Stimulated activated CD8-positive, alpha-beta memory T cell treated with anti-CD3 and anti-CD28 coated beads, Interleukin-12 subunit alpha, Interleukin-12 subunit beta, amount 100 ng/mL, for 24 hours (primary cell): ENCODE measurements around the gene LYZ.

Experiments
- DNase-seq: peaks from one replicate; pipeline ENCODE4 v3.0.0-alpha.2; 2020; ENCODE audit errors: extremely low read depth

The LYZ gene

DNA sequence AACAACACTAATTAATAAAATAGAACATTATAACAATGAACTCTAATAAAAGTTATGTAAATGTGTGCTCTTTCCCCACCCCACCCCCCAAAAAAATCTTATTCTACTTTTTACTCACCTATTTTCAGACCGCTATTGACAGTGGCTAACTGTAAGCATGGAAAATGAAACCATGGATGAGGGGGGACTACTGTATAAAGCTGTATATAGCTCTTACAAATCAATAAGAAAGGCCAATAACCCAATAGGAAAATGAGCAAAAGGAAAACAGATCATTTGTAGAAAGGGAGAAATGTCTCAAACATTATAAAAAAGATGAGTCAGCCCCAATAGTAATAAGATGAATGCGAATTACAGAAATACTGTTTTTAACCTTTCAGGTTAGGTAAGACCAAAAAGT lies 38.7 kb downstream of the LYZ start:
- no peak for DNase-seq

DNA sequence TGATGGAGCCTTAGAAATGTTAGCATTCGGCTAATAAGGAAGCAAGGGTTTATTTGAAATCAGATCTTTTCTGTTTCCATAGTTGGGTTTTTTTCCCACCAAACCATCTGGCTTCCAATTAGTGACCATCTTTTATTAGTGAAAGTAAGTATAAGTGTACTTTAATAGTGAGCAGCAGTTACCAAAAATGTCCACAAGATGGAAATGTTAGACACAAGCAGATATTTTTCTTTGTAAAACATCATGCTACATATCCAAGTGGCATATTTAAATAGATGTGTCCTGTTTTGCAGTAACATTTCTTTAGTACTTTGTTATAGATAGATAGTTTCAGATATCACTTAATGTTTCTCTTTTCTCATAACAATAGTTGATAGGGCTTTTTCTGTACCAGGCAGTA lies 40.2 kb downstream of the LYZ start:
- DNase-seq = no peak

- no peak for DNase-seq
Observed at GRCh38 chr12:69389831-69390230, 41.6 kb downstream of the LYZ start.

DNA sequence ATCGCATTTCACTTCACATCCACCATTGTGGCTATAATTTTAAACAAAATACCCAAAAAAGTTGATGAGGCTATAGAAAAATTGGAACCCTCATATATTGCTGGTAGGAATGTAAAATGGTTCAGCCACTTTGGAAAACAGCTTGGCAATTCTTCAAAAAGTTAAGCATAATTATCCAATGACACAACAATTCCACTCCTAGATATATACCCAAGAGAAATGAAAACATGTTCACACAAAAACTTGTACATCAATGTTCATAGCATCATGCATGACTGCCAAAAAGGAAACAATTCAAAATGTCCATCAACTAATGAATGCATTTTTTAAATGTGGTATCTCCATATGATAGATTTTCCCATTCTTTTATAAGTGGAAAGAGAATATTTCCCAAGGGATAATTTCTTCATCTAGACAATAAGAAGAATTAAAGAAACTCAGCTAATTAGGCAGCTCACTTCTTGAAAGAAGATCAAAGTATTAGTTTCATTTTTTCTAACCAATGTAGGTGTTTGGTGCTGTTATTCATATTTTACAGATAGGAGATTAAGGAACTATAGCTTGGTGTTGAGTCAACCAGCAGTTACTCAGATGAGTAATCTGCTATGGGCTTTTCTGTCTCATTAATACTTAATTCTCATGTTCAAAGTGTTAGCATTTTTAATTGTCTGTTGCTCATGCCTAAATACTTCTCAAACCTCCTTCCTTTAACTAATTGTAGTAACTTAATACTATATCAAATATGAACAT lies 44.2 kb downstream of the LYZ start:
- no peak for DNase-seq

DNA sequence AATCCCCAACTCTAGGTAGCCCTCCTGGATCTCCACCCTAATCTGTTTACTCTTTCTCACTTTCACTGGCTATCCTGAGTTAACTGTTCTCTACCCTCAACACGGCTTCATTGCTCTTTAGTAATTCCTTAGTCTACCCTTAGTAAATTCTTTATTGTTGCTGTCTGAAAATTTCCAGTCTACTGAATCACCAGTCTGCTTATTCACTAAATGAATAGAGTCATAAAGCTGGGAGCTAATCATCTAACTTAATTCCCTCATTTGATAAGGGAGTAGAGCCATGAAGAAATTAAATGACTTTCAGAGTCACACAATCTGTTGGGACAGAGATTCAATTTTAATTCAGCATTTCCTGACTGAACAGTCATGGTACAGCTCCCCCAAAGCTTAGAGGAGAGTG lies 47.9 kb downstream of the LYZ start:
- no peak for DNase-seq

DNA sequence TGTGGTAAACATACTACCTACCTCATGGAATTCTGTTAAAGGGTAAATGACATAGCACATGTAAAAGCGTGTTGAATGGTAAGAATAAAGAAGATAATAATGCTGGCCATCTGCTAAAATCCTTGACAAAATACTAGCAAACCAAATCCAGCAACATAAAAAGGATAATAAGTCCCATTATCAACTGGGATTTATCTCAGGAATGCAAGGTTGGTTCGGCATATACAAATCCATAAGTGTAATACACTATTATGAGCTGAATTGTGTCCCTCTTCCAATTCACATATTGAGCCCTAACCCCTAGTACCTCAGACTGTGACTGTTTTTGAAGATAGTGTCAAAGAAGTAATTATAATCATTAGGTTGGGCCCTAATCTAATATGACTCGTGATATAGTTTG lies 48.8 kb downstream of the LYZ start:
- no peak for DNase-seq

- DNase-seq = no peak
Observed at GRCh38 chr12:69397978-69398377, 49.8 kb downstream of the LYZ start.

- DNase-seq = no peak
Observed at GRCh38 chr12:69401940-69402339, 53.8 kb downstream of the LYZ start.
